Measurements from ENCODE around the gene TRAPPC10.
"Not testable (repeated sequence)": the region's sequence is repeated elsewhere in the genome, so short reads cannot be mapped to it uniquely, and the experiment has no call there.

Gene TRAPPC10

DNA sequence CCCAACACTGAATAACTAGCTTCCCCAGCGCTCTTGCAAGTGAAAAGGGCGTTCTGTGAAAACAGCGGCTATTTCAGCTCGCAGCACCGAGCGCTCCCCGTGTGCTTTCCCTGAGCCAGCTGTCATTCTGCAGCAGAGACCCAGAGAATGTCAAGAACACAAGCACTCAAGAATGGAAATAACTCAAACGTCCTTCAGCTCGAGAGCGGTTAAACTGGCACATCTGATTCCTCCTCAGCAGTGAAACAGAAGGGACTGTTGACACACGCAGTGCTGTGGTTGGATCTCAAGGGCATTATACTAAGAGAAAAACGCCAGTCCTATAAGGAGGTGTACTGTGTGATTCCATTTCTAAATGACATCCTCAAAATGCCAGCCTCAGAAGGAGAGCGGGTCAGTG lies 86.9 kb downstream of the TRAPPC10 start:
- not testable (repeated sequence) for DNase-seq

DNA sequence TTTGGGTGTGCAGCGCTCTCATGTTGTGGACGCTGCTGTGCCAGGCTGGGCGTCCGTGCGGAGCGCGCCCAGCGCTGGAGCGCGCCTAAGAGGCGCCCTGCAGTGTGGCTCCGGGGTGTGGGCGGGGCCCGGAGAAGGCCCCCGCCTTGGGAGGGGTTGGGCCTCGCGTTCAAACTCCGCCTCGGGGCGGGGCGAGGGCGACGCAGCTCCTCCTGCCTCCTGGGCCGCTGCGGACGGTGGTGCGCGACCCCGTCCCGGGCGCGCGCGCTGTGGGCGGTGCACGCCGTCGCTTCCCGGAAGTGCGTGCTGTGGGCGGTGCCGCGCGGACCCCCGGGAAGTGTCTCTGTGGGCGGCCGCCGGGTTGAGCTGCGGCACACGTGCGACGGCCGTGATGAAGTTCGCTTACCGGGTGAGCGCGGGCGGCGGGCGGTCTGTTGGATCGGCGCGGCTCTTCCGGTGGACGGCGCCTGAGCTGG lies 95.0 kb downstream of the TRAPPC10 start, which contains the start of gene PWP2:
PWP2 (plus strand) TSS at position 374 of the 476 bp plus-strand sequence; CDS start at position 392, 18 bp downstream.
- DNase-seq = not testable (repeated sequence)

GRCh38 chr21:44107589-44107988 lies 95.5 kb downstream of the TRAPPC10 start:
- not testable (repeated sequence) for DNase-seq

DNA sequence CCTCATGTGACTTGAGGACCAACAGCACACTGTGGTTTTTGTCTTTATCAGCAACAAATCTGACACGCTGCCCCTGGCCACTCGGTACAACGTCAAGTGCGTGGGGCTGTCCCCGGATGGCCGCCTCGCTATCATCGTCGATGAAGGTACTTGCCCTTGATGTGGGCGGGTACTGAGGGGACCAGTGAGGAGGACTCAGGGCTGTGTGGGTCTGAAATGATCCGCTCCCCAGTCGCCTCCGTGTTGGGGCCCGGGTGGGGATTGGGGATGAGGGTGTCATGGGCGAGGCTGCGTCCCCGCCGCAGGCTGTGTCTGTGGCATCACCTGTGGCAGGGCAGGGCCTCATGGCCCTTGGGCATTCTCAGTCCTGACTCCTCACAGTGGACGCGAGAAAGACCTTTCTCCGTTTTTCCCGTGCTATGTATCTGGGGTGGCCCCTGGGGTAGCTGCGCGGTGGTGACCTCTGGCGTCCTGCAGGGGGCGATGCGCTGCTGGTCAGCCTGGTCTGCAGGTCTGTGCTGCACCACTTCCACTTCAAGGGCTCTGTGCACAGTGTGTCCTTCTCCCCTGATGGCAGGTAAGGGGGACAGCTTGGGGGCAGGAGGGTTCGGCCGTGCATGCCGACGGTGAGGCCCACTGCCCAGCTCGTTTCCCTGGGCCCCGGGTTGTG lies 101.7 kb downstream of the TRAPPC10 start:
- DNase-seq = not testable (repeated sequence)

GRCh38 chr21:44122131-44122530 lies 110.0 kb downstream of the TRAPPC10 start:
- not testable (repeated sequence) for DNase-seq

DNA sequence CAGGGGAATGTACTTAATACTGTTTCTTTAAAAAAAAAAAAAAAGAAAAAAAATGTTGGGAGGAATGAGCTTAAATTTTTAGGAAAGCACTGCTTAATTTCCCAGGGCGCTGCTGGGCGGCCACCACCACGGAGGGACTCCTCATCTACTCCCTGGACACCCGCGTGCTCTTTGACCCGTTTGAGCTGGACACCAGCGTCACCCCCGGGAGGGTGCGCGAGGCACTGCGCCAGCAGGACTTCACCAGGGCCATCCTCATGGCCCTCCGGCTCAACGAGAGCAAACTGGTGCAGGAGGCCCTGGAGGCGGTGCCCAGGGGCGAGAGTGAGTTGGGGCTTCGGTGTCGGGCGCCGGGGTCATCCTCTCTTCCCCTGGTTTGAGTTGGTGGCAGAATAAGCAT lies 115.7 kb downstream of the TRAPPC10 start:
- DNase-seq = not testable (repeated sequence)

DNA sequence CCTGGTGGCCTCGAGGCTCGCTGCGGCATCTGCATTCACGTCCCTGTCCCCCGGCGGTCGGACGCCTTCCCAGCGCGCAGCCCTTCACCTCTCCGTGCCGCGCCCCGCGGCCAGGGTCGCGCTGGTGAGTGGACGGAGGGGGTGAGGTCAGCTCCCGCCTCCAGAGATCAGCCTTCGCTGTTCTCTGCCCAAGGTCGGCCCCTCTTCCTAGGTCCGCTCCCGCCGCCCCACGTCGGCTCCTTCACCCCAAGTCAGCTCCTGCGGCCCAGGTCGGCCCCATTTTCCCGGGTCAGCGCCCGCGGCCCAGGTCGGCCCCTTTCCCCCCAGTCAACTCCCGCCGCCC lies 121.6 kb downstream of the TRAPPC10 start:
- not testable (repeated sequence) for DNase-seq

GRCh38 chr21:44134732-44135131 lies 122.6 kb downstream of the TRAPPC10 start:
- DNase-seq = not testable (repeated sequence)

GRCh38 chr21:44138039-44138438 lies 125.9 kb downstream of the TRAPPC10 start:
- DNase-seq = not testable (repeated sequence)

GRCh38 chr21:44139787-44140551 lies 127.9 kb downstream of the TRAPPC10 start:
- not testable (repeated sequence) for DNase-seq

- DNase-seq = not testable (repeated sequence)
Measured at GRCh38 chr21:44140552-44140932, 128.4 kb downstream of the TRAPPC10 start.

DNA sequence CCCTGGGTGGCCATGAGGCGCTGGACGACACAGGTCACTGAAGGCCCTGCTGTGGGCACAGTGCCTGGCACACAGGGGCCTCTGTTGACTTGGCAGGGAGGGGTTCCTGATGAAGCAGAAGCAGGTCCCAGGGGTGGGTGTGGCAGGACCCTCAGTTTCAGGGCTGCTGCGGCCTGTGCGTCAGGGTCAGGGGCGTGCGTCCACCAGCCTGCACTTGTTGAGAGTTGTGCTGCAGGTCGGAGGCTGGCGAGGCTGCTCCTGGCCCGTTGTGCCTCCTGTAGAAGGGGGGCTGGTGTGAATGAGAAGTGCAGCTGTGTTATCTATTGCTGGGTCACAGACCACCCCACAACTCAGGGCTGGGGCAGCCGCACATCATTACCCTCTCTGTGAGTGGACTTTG lies 130.4 kb downstream of the TRAPPC10 start:
- DNase-seq = not testable (repeated sequence)

DNA sequence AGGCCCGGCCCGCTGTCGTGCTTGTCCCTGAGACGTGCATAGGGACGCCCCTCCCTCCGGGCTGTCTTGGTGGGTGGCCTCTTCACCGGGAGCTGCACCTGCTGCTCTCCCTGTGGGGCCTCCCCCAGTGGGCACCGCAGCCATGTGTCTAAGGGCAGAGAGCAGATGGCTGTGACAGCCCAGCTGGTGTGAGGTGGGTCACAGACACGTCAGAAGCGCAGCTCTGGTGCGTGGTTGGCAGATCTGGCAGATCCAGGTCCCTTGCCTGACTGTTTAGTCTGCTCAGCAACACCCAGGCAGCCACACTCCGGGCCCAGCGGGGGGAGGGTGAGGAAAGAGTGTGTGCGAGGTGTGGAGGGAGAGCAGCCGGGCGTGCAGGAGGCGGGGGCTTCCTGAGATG lies 131.3 kb downstream of the TRAPPC10 start:
- DNase-seq = not testable (repeated sequence)

DNA sequence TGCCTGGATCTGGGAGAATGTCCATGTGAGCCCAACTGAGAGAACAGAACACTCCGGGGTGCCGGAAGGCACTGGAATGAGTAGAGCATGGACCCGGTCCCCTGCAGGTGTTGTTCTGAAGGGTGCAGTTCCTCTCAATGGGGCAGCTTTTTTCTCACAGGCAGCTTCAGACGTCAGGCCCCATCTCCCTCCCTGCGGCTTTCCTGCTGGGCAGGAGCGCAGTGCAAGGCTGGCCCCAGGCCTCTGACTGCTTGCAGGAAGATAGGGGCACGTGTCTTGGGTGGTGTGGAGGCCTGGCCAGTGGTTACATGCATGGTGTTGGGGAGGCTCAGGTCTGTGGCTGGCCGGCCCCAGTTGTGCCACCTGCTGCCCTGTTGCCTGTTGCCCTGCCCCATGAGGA lies 131.9 kb downstream of the TRAPPC10 start:
- DNase-seq = not testable (repeated sequence)

DNA sequence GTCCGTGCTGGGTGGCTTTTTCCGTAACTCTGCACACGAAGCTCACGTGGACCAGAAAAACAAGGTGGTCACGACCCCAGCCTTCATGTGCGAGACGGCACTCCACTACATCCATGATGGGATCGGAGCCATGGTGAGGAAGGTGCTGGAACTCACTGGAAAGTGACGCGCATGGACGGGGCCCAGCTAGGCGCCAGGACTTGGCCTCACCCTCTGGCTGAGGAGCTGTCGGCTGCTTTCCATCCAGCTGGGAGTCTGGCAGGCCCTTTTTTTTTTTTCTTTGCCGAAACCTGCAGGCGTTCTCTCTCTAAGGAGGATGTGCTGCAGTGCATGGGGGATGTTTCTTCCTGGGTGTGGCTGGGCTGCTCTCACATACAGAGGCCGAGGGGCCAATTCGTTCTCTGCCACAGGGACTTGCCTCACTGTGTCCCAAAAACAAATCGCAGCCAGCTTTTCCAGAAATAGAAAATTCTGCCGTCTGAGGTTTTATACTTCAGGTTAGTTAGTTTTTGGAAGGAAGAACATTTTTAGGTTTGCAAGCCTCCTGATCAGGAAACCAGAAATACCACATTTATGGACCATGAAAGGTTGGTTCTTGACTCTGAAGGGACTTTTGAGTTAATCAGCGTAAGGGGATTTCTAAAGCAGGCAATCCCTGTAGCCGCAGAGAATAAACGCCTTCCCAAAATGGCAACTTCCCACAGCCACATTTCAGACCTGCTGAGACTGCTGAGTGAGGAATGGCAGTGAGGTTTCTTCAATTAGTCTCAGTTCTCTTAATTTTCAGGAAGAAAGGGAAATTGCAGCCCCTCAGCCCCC lies 132.9 kb downstream of the TRAPPC10 start:
- not testable (repeated sequence) for DNase-seq

DNA sequence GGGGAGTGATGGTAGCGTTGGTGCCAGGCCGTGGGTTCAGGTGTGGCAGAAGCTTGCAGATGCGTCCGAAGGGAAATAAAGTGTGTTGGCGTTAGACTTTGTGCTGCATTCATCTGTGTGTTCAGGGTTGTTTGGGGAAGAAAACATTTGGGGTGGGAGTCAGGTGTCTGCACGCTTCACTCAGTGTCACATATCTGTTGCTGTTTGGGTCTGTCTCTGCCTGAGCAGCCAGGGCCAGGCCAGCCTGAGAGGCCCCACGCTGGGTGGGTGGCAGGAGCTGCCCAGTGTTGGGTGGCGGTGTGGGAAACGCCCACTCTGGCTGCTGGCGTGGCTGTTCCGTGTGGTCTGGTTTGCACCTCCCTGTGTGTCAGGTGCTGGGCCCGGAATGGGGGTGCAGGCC lies 133.5 kb downstream of the TRAPPC10 start:
- DNase-seq = not testable (repeated sequence)

GRCh38 chr21:44147108-44147507 lies 135.0 kb downstream of the TRAPPC10 start:
- DNase-seq = not testable (repeated sequence)

DNA sequence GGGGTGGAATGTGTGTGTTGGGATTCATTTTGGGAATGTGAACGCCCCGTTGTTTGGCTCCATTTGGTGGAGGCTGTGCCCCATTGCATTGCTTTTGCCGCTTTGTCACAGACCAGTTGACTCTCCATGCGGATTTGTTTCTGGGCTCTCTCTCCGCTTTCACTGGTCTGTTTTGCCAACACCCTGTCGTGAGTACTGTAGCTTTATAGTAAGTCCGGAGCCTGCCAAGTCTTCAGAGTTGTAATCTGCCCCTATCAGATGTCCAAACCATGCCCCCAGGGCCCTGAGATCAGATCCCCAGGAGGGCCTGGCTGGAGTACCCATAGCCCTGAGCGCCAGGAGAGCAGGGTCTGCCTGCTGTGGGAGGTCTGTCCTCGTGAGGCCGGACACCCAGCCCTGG lies 138.1 kb downstream of the TRAPPC10 start:
- not testable (repeated sequence) for DNase-seq

- DNase-seq = not testable (repeated sequence)
Measured at GRCh38 chr21:44153214-44153888, 141.2 kb downstream of the TRAPPC10 start.

GRCh38 chr21:44153889-44154228 lies 141.8 kb downstream of the TRAPPC10 start:
- DNase-seq = not testable (repeated sequence)

DNA sequence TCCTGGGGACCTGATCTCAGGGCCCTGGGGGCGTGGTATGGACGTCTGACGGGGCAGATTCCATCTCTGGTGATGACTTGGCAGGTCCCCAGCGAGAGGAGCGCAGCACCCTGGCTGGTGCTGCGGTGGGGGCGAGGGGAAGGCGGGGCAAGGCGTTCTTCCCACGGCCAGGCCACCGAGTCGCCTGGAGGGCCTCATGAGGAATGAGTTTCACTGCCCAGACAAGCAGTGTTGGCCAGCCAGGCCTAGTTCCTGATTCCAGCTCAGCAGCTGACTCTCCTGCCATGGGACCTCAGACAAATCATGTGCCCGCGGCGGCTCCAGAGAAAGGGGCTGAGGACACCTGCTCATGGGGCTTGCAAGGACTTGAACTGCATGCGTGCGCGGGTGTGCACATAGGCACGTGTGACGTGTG lies 142.7 kb downstream of the TRAPPC10 start:
- not testable (repeated sequence) for DNase-seq

- DNase-seq = not testable (repeated sequence)
Measured at GRCh38 chr21:44155231-44155993, 143.3 kb downstream of the TRAPPC10 start.
